HG03521 (cell line): ENCODE results near the gene COLQ.

Source experiments
- ATAC-seq: cut with Tn5 transposase; IDR thresholded peaks from one replicate; pipeline ENCODE4 v1.9.1; 2021; ENCODE audit warnings: mild to moderate bottlenecking, moderate library complexity; ENCODE audit not compliant: unreplicated experiment

Gene COLQ

GRCh38 chr3:15520804-15521572 is 518 bp downstream of the COLQ start:
- no peak for ATAC-seq

- no peak for ATAC-seq
Observed at GRCh38 chr3:15520185-15520584, 1.3 kb downstream of the COLQ start.

GRCh38 chr3:15519096-15519495 is 2.4 kb downstream of the COLQ start:
- ATAC-seq, result no peak

GRCh38 chr3:15514663-15515340 is 6.7 kb downstream of the COLQ start:
- ATAC-seq, result no peak

GRCh38 chr3:15513810-15514662 is 7.5 kb downstream of the COLQ start:
- ATAC-seq, result no peak

- ATAC-seq, result no peak
Observed at GRCh38 chr3:15513116-15513515, 8.4 kb downstream of the COLQ start.

- ATAC-seq, result no peak
Observed at GRCh38 chr3:15512166-15512565, 9.3 kb downstream of the COLQ start.

GRCh38 chr3:15511156-15511555 is 10.3 kb downstream of the COLQ start:
- no peak for ATAC-seq

- no peak for ATAC-seq
Observed at GRCh38 chr3:15510493-15510892, 11.0 kb downstream of the COLQ start.

- ATAC-seq, result no peak
Observed at GRCh38 chr3:15506571-15506970, 14.9 kb downstream of the COLQ start.

GRCh38 chr3:15505479-15506165 is 15.9 kb downstream of the COLQ start:
- ATAC-seq, result no peak

- ATAC-seq, result no peak
Observed at GRCh38 chr3:15502616-15503015, 18.9 kb downstream of the COLQ start.

- no peak for ATAC-seq
Observed at GRCh38 chr3:15501126-15501525, 20.4 kb downstream of the COLQ start.

GRCh38 chr3:15500107-15500724 is 21.3 kb downstream of the COLQ start:
- no peak for ATAC-seq

GRCh38 chr3:15499536-15499935 is 22.0 kb downstream of the COLQ start:
- no peak for ATAC-seq

- no peak for ATAC-seq
Observed at GRCh38 chr3:15498431-15499214, 22.9 kb downstream of the COLQ start.

- no peak for ATAC-seq
Observed at GRCh38 chr3:15497964-15498363, 23.5 kb downstream of the COLQ start.

GRCh38 chr3:15496341-15496664 is 25.2 kb downstream of the COLQ start:
- ATAC-seq, result no peak

GRCh38 chr3:15495461-15496340 is 25.8 kb downstream of the COLQ start:
- ATAC-seq, result no peak
